GM23248 (cell line): Measurements from ENCODE around the gene RAMACL. TPM values are rescaled to one million over a fixed set of nuclear protein-coding genes. Genes with fewer than 3 reads are reported as not detected.

Experiments used
- DNase-seq: peaks from one replicate; pipeline ENCODE4 v3.0.0-alpha.2; 2015
- H2AFZ ChIP-seq: fragments of 200-600 bp; sonication (generic); 2 replicates; pipeline ENCODE4 v1.6.1; 2016; ENCODE audit warnings: antibody characterized with exemption
- H3F3A ChIP-seq: fragments of 200-600 bp; sonication (generic); 2 replicates; pipeline ENCODE4 v1.6.1; 2016; ENCODE audit warnings: mild to moderate bottlenecking, antibody characterized with exemption, mixed run types; ENCODE audit not compliant: insufficient read depth
- H3K27ac ChIP-seq: fragments of 200-600 bp; sonication (generic); 2 replicates; pipeline ENCODE4 v1.5.1; 2016; ENCODE audit warnings: mild to moderate bottlenecking
- H3K27me3 ChIP-seq: fragments of 200-600 bp; sonication (generic); replicated peaks from 2 replicates; pipeline ENCODE4 v1.6.1; 2016; ENCODE audit warnings: mild to moderate bottlenecking; ENCODE audit not compliant: insufficient read depth
- H3K36me3 ChIP-seq: fragments of 200-600 bp; sonication (generic); 2 replicates; pipeline ENCODE4 v1.6.1; 2016; ENCODE audit warnings: low read depth, mild to moderate bottlenecking
- H3K4me1 ChIP-seq: fragments of 200-600 bp; sonication (generic); 2 replicates; pipeline ENCODE4 v1.6.1; 2016; ENCODE audit warnings: mild to moderate bottlenecking; ENCODE audit not compliant: insufficient read depth
- H3K4me2 ChIP-seq: fragments of 200-600 bp; sonication (generic); one replicate; pipeline ENCODE4 v1.6.1; 2016; ENCODE audit warnings: mild to moderate bottlenecking; ENCODE audit not compliant: unreplicated experiment
- H3K4me3 ChIP-seq: fragments of 200-600 bp; sonication (generic); 2 replicates; pipeline ENCODE4 v1.5.1; 2016; ENCODE audit warnings: mild to moderate bottlenecking
- H3K79me2 ChIP-seq: fragments of 200-600 bp; sonication (generic); 2 replicates; pipeline ENCODE4 v1.6.1; 2016; ENCODE audit warnings: mild to moderate bottlenecking; ENCODE audit not compliant: insufficient read depth
- H3K9ac ChIP-seq: fragments of 200-600 bp; sonication (generic); 2 replicates; pipeline ENCODE4 v1.6.1; 2016; ENCODE audit warnings: mild to moderate bottlenecking
- H3K9me2 ChIP-seq: fragments of 200-600 bp; sonication (generic); 2 replicates; pipeline ENCODE4 v1.6.1; 2016; ENCODE audit warnings: mixed run types, mild to moderate bottlenecking, moderate library complexity; ENCODE audit not compliant: insufficient read depth
- H3K9me3 ChIP-seq: fragments of 200-600 bp; sonication (generic); one replicate; pipeline ENCODE4 v1.6.1; 2017; ENCODE audit warnings: low read depth
- H4K20me1 ChIP-seq: fragments of 200-600 bp; sonication (generic); 2 replicates; pipeline ENCODE4 v1.6.0; 2016; ENCODE audit not compliant: insufficient read depth
- EZH2 ChIP-seq: fragments of 200-600 bp; sonication (generic); IDR thresholded peaks from 2 replicates; pipeline ENCODE4 v1.6.1; 2018; ENCODE audit warnings: antibody characterized with exemption, mild to moderate bottlenecking; ENCODE audit not compliant: insufficient read depth, poor library complexity, severe bottlenecking
- EZH2phosphoT487 ChIP-seq: fragments of 200-600 bp; sonication (generic); IDR thresholded peaks from 2 replicates; pipeline ENCODE4 v1.6.1; 2018; ENCODE audit warnings: antibody characterized with exemption, moderate library complexity, mild to moderate bottlenecking, low read depth; ENCODE audit not compliant: insufficient read depth
- WGBS, 2 experiments: methylation state at CpG; one replicate each; pipeline ENCODE4 v1.1.6; 2015 to 2017; ENCODE audit warnings: low lambda C conversion rate in 2 of 2, low coverage in 1 of 2; ENCODE audit errors: missing lambda C conversion rate in 2 of 2; 5-methylcytosine and 5-hydroxymethylcytosine counted together
- in situ Hi-C: fragments of 300-500 bp; cut with MboI; formaldehyde crosslinking; loops from 2 replicates; pipeline ENCODE4 v1.15.0; 2020
- polyA plus RNA-seq: library from polyadenylated mRNA; unstranded; fragments of >200 nt; fragmentation: Nextera tagmentation; extraction: Ambion mirVana; gene quantifications from 2 replicates; pipeline ENCODE4 v1.2.1, GENCODE V29; 2016
- total RNA-seq: library from RNA; depleted of rRNA; stranded (reverse); fragments of >200 nt; shearing (Covaris generic); gene quantifications from 2 replicates; pipeline ENCODE4 v1.2.3, GENCODE V29; 2014

RAMACL gene
- total and polyA plus RNA-seq, 2 experiments from 2014 or later, result 0.31 to 2.1 TPM

DNA sequence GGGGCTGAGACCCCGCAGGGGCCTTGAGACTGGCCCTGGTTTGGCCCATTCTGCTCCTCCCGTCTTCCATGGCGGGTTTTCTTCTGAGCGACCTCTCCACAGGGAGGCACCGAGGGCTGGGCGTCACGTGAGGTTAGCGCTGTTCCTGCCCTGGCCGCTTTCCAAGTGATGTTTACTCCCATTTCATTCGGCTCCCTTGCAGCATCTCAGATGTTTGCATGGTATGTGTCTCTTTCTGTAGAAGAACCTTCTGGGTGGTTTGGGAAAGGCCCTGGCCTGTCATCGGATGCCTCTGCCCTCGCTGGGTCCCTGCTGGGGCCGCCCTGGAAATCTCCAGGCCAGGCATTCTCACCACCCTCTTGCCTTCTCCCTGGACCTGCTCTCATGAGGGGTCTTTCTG, 17.3 kb downstream of the RAMACL start:
- Histone ChIP-seq H3K9me2 (no peaks in the 10 kb centered on the region), H3F3A (peaks cover 18% of the 10 kb centered on the region), H3K27ac (no peak overlapping the region), H3K79me2 (peaks cover 54% of the 10 kb centered on the region), H2AFZ (no peak overlapping the region), H3K4me2 (no peak overlapping the region), H4K20me1 (no peaks in the 10 kb centered on the region), H3K9ac (no peak overlapping the region), H3K36me3 (no peaks in the 10 kb centered on the region), H3K4me3 (no peak overlapping the region), H3K4me1 (peaks cover 19% of the 10 kb centered on the region), H3K9me3 (no peaks in the 10 kb centered on the region), H3K27me3 (no peaks in the 10 kb centered on the region)
- DNase-seq, result no peak
- no peak for TF ChIP-seq EZH2phosphoT487
- TF ChIP-seq EZH2, result no peak
- 96 to 97% methylated on average over 13 of the region's 13 CpGs for WGBS, 2 experiments
- in situ Hi-C loops, result no loop called here

DNA sequence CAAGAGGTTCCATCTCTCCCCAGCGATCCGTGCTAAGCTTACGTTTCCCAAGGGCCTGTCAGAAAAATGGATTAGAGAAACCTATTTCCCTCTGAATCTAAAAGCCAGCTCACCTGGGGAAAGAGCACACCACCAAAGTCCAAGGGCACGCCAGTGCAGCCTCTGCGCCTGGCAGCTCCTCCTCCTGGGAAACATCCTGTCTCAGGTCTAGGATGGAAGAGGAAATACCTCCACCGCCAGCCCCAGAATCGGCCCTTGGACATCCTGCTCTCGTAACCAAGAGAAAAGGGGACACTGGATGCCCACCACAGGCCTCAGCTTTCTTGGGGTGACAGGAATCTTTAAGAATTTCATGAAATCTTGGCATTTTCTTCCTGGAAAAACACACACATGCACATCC, 18.7 kb downstream of the RAMACL start:
- Histone ChIP-seq H3F3A (peaks cover 18% of the 10 kb centered on the region), H3K27ac (peak overlapping the region; percentile 75), H2AFZ (no peak overlapping the region), H3K9me2 (no peaks in the 10 kb centered on the region), H3K4me2 (no peak overlapping the region), H3K27me3 (no peaks in the 10 kb centered on the region), H3K9ac (peak overlapping the region; percentile 32; the same call in 1 of the 2 replicates), H3K4me3 (no peak overlapping the region), H3K36me3 (no peaks in the 10 kb centered on the region), H3K4me1 (peaks cover 19% of the 10 kb centered on the region), H3K9me3 (no peaks in the 10 kb centered on the region), H3K79me2 (peaks cover 54% of the 10 kb centered on the region), H4K20me1 (no peaks in the 10 kb centered on the region)
- in situ Hi-C loops, result no loop called here
- DNase-seq, result no peak
- TF ChIP-seq EZH2 (no peak), EZH2phosphoT487 (no peak)
- 98 to 99% methylated on average over 8 of the region's 8 CpGs for WGBS, 2 experiments

DNA sequence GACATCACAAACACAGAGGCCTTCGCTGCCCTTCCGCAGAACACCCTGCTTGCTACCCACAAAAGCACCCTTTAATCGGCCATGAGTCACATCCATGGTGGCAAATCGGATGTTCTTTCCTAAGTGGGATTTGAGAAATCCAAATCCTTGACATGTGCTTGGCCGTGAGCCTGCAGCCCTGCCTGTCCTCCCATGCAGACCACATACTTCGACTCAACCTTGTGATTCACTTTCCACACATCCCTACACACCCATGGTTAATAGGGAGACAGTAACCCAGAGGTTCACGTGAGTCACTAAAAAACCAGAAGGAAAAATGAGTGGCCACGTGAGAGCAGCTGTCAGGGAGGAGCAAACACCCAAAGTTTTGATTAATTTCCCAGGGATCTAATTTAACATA, 19.4 kb downstream of the RAMACL start:
- Histone ChIP-seq H3K9me3 (no peaks in the 10 kb centered on the region), H3F3A (peaks cover 18% of the 10 kb centered on the region), H3K79me2 (peaks cover 48% of the 10 kb centered on the region), H3K36me3 (no peaks in the 10 kb centered on the region), H3K4me2 (peak overlapping the region; percentile 49), H2AFZ (no peak overlapping the region), H3K4me1 (peaks cover 24% of the 10 kb centered on the region), H3K9me2 (no peaks in the 10 kb centered on the region), H3K9ac (peak overlapping the region; percentile 43), H3K27me3 (no peaks in the 10 kb centered on the region), H4K20me1 (no peaks in the 10 kb centered on the region), H3K27ac (peak overlapping the region; percentile 75), H3K4me3 (no peak overlapping the region)
- DNase-seq, result peak; percentile 95
- 6 to 12% methylated on average over 8 of the region's 8 CpGs for WGBS, 2 experiments
- TF ChIP-seq EZH2phosphoT487 (no peak), EZH2 (no peak)
- in situ Hi-C loops, result no loop called here

DNA sequence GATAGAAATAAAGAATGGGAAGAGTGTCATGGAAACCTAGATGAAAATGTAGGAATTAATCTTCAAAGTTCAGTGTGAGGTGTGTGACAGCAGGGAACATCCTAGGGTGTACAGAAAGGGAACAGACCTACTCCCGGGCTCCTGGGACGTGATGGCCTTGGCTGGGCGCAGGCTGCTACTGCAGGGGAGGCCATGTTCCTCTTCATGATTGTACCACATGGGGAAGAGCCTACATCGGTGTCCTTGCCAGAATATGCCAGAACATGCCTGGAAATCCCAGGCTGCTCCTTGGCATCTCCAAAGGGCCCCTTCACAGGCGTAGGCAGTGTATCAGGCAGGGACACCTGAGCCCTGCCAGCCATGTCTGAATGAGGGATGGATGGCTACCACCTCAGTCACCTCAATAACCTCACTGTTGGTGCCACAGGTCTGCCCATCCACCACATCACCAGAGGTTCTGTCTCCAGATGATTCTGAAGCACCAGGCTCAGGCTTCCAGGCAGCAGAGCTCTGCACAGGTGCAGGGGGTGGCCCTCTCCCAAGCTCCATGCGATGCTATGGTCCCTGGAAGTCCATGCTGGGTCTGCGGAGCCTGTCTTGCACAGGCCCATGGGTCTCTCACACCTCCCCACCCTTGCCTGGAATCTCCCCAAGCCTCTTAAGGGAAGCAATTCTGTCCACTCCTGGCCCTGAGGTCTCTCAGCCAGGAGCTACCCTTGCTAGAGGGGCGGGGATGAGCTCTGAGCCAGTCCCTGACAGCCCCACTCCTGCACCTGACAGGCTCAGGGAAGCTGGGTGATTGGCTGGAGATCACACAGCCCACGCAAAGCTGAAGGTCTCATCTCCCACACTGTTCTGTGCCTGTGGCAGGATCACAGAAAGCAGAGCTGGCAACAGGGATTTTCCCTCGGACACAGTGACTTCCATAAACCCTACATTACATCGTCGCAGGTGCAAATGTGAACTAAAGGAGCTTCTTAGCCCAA, 20.2 kb downstream of the RAMACL start:
- DNase-seq, result no peak
- Histone ChIP-seq H3K27ac (peak overlapping the region; percentile 75), H2AFZ (no peak overlapping the region), H3F3A (peaks cover 22% of the 10 kb centered on the region), H3K4me2 (peak overlapping the region; percentile 25), H3K4me1 (peaks cover 30% of the 10 kb centered on the region), H3K36me3 (no peaks in the 10 kb centered on the region), H3K27me3 (no peaks in the 10 kb centered on the region), H3K9me2 (no peaks in the 10 kb centered on the region), H3K4me3 (no peak overlapping the region), H3K9ac (peak overlapping the region; percentile 43; the same call in 1 of the 2 replicates), H3K79me2 (peaks cover 40% of the 10 kb centered on the region), H3K9me3 (no peaks in the 10 kb centered on the region), H4K20me1 (no peaks in the 10 kb centered on the region)
- TF ChIP-seq EZH2, result no peak
- no peak for TF ChIP-seq EZH2phosphoT487
- 91% methylated on average over 12 of the region's 12 CpGs for WGBS, 2 experiments
- in situ Hi-C loops, result no loop called here
